ENCODE results near the gene ZIK1. TPM values are rescaled to one million over a fixed set of nuclear protein-coding genes. Genes with fewer than 3 reads are reported as not detected.

Gene ZIK1
- total and polyA plus RNA-seq, 2 of the 4 experiments (the other 2 are of a cell fraction) = 4.1 to 11.8 TPM

DNA sequence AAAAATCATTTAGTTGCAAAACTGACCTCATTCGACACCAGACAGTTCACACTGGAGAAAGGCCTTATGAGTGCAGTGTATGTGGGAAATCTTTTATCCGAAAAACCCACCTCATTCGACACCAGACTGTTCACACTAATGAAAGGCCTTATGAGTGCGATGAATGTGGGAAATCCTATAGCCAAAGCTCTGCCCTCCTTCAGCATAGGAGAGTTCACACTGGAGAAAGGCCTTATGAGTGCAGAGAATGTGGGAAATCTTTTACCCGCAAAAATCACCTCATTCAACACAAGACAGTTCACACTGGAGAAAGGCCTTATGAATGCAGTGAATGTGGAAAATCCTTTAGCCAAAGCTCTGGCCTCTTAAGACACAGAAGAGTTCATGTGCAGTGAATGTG is 23.0 kb downstream of the ZIK1 start:
- intact Hi-C loops (cut with micrococcal nuclease) = no loop called here
- TSS peak; percentile 47 for BruUV-seq (replicated peaks)
- H2AK5ac ChIP-seq (ENCODE audit: low read depth, low read length) = no peak overlapping the region
- no peak overlapping the region for H3K27ac ChIP-seq (ENCODE audit: insufficient read depth, low read length)
- H2BK120ac ChIP-seq (ENCODE audit: low read depth, low read length) = no peak overlapping the region
- no peak overlapping the region for H2AFZ ChIP-seq (replicated peaks; ENCODE audit: low read length, poor library complexity)
- H3K9me1 ChIP-seq (ENCODE audit: insufficient read depth, low read length) = no peaks in the 10 kb centered on the region
- H4K91ac ChIP-seq (ENCODE audit: insufficient read depth, low read depth, low read length) = no peak overlapping the region
- H2BK5ac ChIP-seq (ENCODE audit: low read depth, low read length, poor library complexity, severe bottlenecking) = no peak overlapping the region
- no peaks in the 10 kb centered on the region for H4K20me1 ChIP-seq (ENCODE audit: insufficient read depth, low read length)
- no peak overlapping the region for H3K14ac ChIP-seq (replicated peaks; ENCODE audit: low read depth, low read length)
- H3K9me3 ChIP-seq (ENCODE audit: control insufficient read depth, insufficient read depth, low read length) = peaks cover 18% of the 10 kb centered on the region
- no peak for ATAC-seq (ENCODE audit: low read depth)
- TF ChIP-seq MAFK (IDR thresholded peaks at IDR 0.05; ENCODE audit: low read depth, low read length) = no peak
- TF ChIP-seq SMC3 (IDR thresholded peaks at IDR 0.05; ENCODE audit: low read depth, low read length) = no peak
- no peak for TF ChIP-seq BHLHE40 (IDR thresholded peaks at IDR 0.05; ENCODE audit: low read depth, low read length)
- no peak for TF ChIP-seq CEBPB (IDR thresholded peaks at IDR 0.05; ENCODE audit: low read depth, low read length)
- TF ChIP-seq NFE2L2 (IDR thresholded peaks at IDR 0.05; ENCODE audit: low read depth, low read length) = no peak
- TF ChIP-seq RFX5 (IDR thresholded peaks at IDR 0.05; ENCODE audit: low read depth, low read length) = no peak
- no peak for TF ChIP-seq MAZ (IDR thresholded peaks at IDR 0.05; ENCODE audit: borderline replicate concordance, low read depth, low read length)
- TF ChIP-seq, protein P1, sequence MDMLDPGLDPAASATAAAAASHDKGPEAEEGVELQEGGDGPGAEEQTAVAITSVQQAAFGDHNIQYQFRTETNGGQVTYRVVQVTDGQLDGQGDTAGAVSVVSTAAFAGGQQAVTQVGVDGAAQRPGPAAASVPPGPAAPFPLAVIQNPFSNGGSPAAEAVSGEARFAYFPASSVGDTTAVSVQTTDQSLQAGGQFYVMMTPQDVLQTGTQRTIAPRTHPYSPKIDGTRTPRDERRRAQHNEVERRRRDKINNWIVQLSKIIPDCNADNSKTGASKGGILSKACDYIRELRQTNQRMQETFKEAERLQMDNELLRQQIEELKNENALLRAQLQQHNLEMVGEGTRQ (IDR thresholded peaks at IDR 0.05; ENCODE audit: low read depth, low read length) = no peak
- no peak for TF ChIP-seq MXI1 (IDR thresholded peaks at IDR 0.05; ENCODE audit: borderline replicate concordance, low read depth, low read length)
- TF ChIP-seq RAD21 (IDR thresholded peaks at IDR 0.05; ENCODE audit: low read length) = no peak
- TF ChIP-seq RCOR1 (IDR thresholded peaks at IDR 0.05; ENCODE audit: insufficient replicate concordance, low read length) = no peak
- no peak for TF ChIP-seq FOS (IDR thresholded peaks at IDR 0.05; ENCODE audit: low read depth, low read length)
- TF ChIP-seq CTCF (conservative IDR thresholded peaks at IDR 0.05; ENCODE audit: low read depth, low read length) = no peak
- TF ChIP-seq, protein P2, sequence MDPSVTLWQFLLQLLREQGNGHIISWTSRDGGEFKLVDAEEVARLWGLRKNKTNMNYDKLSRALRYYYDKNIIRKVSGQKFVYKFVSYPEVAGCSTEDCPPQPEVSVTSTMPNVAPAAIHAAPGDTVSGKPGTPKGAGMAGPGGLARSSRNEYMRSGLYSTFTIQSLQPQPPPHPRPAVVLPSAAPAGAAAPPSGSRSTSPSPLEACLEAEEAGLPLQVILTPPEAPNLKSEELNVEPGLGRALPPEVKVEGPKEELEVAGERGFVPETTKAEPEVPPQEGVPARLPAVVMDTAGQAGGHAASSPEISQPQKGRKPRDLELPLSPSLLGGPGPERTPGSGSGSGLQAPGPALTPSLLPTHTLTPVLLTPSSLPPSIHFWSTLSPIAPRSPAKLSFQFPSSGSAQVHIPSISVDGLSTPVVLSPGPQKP (IDR thresholded peaks at IDR 0.05; ENCODE audit: borderline replicate concordance, low read depth, low read length) = no peak
- TF ChIP-seq POLR2A (IDR thresholded peaks at IDR 0.05; ENCODE audit: low read depth, low read length) = no peak
- TF ChIP-seq CHD1 (IDR thresholded peaks at IDR 0.05; ENCODE audit: low read depth, low read length) = no peak
- no peak overlapping the region for H2AK9ac ChIP-seq (replicated peaks; ENCODE audit: low read depth, low read length, poor library complexity)
- POLR2A ChIA-PET (ENCODE audit: unreplicated experiment) = no interaction called here
- H3K4ac ChIP-seq (ENCODE audit: low read depth, low read length) = no peak overlapping the region
- H3K4me3 ChIP-seq (ENCODE audit: insufficient read depth, low read depth, low read length) = no peak overlapping the region
- no peak overlapping the region for H2BK15ac ChIP-seq (ENCODE audit: low read depth, low read length)
- no peak overlapping the region for H3K4me2 ChIP-seq (ENCODE audit: low read depth, low read length)
- no peaks in the 10 kb centered on the region for H3K27me3 ChIP-seq (ENCODE audit: control insufficient read depth, insufficient read depth, low read length)
- dilution Hi-C loops (cut with HindIII; ENCODE audit: low sequenced_read_pairs, unreplicated experiment) = no loop called here
- no peak overlapping the region for H3K23ac ChIP-seq (ENCODE audit: low read depth, low read length)
- peaks cover 21% of the 10 kb centered on the region for H3K36me3 ChIP-seq (ENCODE audit: control insufficient read depth, insufficient read depth, low read length)
- H4K5ac ChIP-seq (ENCODE audit: low read depth, low read length) = no peak overlapping the region
- no peak overlapping the region for H3K9ac ChIP-seq (ENCODE audit: low read depth, low read length)
- DNase-seq = no peak
- WGBS, 2 experiments (ENCODE audit: extremely low coverage in 2 of 2, insufficient read length in 1 of 2) = no CpG with 5 or more reads among the region's 5 CpGs
- CTCF ChIA-PET = no interaction called here
- H3K79me1 ChIP-seq (ENCODE audit: low read depth in 1 of 2, low read length in 2 of 2) = peaks cover 0 to 5% of the 10 kb centered on the region in 2 experiments; a peak in 2 of 4 replicates
- H4K8ac ChIP-seq (ENCODE audit: low read depth in 2 of 2, low read length in 2 of 2) = no peak overlapping the region
- no peak overlapping the region for H2BK20ac ChIP-seq (ENCODE audit: low read depth, low read length)
- H3K56ac ChIP-seq (ENCODE audit: extremely low read depth, insufficient read depth, low read length) = no peak overlapping the region
- no peak overlapping the region for H3K18ac ChIP-seq (ENCODE audit: low read depth, low read length)
- in situ Hi-C loops (cut with MboI; ENCODE audit: low sequenced_read_pairs) = no loop called here
- no peaks in the 10 kb centered on the region for H3K4me1 ChIP-seq (ENCODE audit: control insufficient read depth, insufficient read depth, low read length)

Data from IMR-90 (cell line).